HUES48 (cell line): ENCODE measurements around the gene NFS1.

Experiments
- H3K27ac ChIP-seq: one replicate; pipeline ENCODE4 v1.7.0; 2013; ENCODE audit warnings: low read depth, low read length, inconsistent platforms
- H3K27me3 ChIP-seq: 2 replicates; pipeline ENCODE4 v1.6.1; 2013; ENCODE audit warnings: mild to moderate bottlenecking, low read length; ENCODE audit not compliant: control insufficient read depth, insufficient read depth
- H3K36me3 ChIP-seq: 2 replicates; pipeline ENCODE4 v1.6.1; 2013; ENCODE audit warnings: low read length; ENCODE audit not compliant: control insufficient read depth, insufficient read depth
- H3K4me1 ChIP-seq: 2 replicates; pipeline ENCODE4 v1.6.1; 2013; ENCODE audit warnings: mild to moderate bottlenecking, low read length; ENCODE audit not compliant: control insufficient read depth, insufficient read depth
- H3K4me3 ChIP-seq: 2 replicates; pipeline ENCODE4 v1.5.1; 2013; ENCODE audit warnings: mild to moderate bottlenecking, low read depth, low read length
- H3K9ac ChIP-seq: 2 replicates; pipeline ENCODE4 v1.6.1; 2013; ENCODE audit warnings: mild to moderate bottlenecking, low read depth, low read length, moderate library complexity
- H3K9me3 ChIP-seq: 2 replicates; pipeline ENCODE4 v1.6.1; 2013; ENCODE audit warnings: low read length; ENCODE audit not compliant: control insufficient read depth, insufficient read depth

NFS1 gene

DNA sequence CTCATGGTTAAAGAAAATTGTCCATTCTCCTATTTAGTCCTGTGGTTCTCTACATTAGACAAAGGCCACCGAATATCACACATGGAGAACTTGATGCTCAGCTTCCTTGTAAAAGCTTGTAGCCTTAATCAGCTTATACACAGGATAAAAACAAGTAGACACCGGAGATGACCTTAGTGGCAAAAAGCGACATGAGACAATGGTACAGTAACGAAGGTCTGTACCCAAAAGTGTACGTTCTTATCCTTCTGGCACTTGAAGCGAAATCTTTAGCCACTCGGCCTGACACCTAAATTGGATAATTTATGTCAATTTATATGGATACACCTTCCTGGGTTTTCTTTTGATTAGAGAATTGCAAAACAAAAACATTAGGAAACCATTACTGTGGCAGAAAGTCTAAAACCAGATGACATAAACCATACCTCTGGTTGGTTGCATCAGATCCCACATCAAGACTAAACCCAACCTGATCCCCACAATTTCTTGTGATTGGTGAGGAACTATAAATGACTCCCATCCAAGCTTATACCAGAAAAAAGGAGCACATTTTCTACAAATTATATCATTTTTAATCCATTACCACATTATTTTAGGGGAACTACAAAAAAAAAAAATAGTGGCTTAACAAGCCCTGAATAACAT lies 36.8 kb upstream of the NFS1 start:
- Histone ChIP-seq H3K27ac (no peak overlapping the region), H3K9ac (no peak overlapping the region), H3K4me3 (no peak overlapping the region), H3K27me3 (no peaks in the 10 kb centered on the region), H3K4me1 (peaks cover 22% of the 10 kb centered on the region), H3K9me3 (no peaks in the 10 kb centered on the region), H3K36me3 (peaks cover 97% of the 10 kb centered on the region)

GRCh38 chr20:35734777-35735649 lies 35.9 kb upstream of the NFS1 start:
- H3K27ac ChIP-seq, result no peak overlapping the region
- H3K9ac ChIP-seq, result no peak overlapping the region
- H3K4me3 ChIP-seq, result no peak overlapping the region
- peaks cover 98% of the 10 kb centered on the region for H3K36me3 ChIP-seq
- H3K27me3 ChIP-seq, result no peaks in the 10 kb centered on the region
- H3K4me1 ChIP-seq, result peaks cover 15% of the 10 kb centered on the region
- no peaks in the 10 kb centered on the region for H3K9me3 ChIP-seq

GRCh38 chr20:35734374-35734773 lies 35.2 kb upstream of the NFS1 start:
- Histone ChIP-seq H3K27me3 (no peaks in the 10 kb centered on the region), H3K9me3 (no peaks in the 10 kb centered on the region), H3K36me3 (peaks cover 98% of the 10 kb centered on the region), H3K4me3 (no peak overlapping the region), H3K27ac (no peak overlapping the region), H3K4me1 (peaks cover 9% of the 10 kb centered on the region), H3K9ac (no peak overlapping the region)

DNA sequence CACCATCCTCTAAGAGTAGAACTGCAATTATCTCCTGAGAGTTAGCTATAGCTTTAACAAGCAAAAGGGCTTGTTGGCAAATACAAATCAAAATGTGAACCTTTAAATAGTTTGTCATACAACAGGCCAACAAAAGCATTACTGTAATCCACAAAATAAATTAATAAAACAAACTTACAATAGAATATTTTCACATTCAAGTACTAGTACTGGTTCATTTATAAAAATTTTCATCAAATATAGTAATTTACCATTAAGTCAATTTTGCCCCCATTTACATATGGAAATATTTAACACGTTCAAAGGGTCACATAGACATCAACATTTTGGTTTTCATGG lies 33.5 kb upstream of the NFS1 start:
- no peak overlapping the region for H3K27ac ChIP-seq
- H3K4me3 ChIP-seq, result no peak overlapping the region
- peaks cover 4% of the 10 kb centered on the region; the same call in 1 of the 2 replicates for H3K4me1 ChIP-seq
- no peaks in the 10 kb centered on the region for H3K27me3 ChIP-seq
- no peak overlapping the region for H3K9ac ChIP-seq
- H3K36me3 ChIP-seq, result peaks cover 98% of the 10 kb centered on the region
- no peaks in the 10 kb centered on the region for H3K9me3 ChIP-seq

DNA sequence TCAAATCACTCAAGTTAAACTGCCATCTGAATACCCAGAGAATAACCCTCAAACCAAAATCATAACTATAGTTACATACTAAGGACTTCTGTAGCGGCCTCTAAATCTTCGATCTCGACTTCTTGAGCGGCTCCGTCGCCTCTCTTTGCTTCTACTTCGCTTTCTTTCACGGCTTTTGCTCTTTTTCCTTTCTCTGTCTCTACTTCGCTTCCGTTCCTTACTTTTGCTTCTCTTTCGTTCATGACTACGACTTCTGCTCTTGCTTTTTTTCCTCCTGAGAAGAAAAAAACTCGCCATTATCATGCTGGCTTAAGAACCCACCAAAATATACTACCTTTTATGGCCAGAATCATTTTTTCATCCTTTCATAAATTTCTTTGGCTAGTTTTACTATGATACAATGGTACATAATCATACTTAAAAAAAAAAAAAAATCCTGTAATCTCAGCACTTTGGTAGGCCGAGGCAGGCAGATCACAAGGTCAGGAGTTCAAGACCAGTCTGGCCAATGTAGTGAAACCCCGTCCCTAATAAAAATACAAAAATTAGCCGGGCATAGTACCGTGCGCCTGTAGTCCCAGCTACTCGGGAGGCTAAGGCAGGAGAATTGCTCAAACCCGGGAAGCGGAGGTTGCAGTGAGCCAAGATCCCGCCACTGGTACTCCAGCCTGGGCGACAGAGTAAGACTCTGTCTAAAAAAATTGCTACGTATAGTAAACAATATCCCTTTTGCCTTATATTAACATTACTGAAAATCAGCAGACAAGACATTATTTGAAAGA lies 32.9 kb upstream of the NFS1 start:
- no peaks in the 10 kb centered on the region for H3K9me3 ChIP-seq
- H3K36me3 ChIP-seq, result peaks cover 98% of the 10 kb centered on the region

GRCh38 chr20:35731469-35731788 lies 32.3 kb upstream of the NFS1 start:
- Histone ChIP-seq H3K27ac (no peak overlapping the region), H3K4me1 (peaks cover 4% of the 10 kb centered on the region; the same call in 1 of the 2 replicates), H3K9ac (no peak overlapping the region), H3K27me3 (no peaks in the 10 kb centered on the region), H3K36me3 (peaks cover 98% of the 10 kb centered on the region), H3K4me3 (no peak overlapping the region), H3K9me3 (no peaks in the 10 kb centered on the region)

More for the DNA sequence above, 32.9 kb upstream of the NFS1 start:
- Histone ChIP-seq H3K4me3 (no peak overlapping the region), H3K27me3 (no peaks in the 10 kb centered on the region), H3K9ac (no peak overlapping the region), H3K27ac (no peak overlapping the region), H3K4me1 (peaks cover 4% of the 10 kb centered on the region; the same call in 1 of the 2 replicates)

GRCh38 chr20:35730583-35731468 lies 31.7 kb upstream of the NFS1 start:
- Histone ChIP-seq H3K27me3 (no peaks in the 10 kb centered on the region), H3K36me3 (peaks cover 98% of the 10 kb centered on the region), H3K9ac (no peak overlapping the region), H3K27ac (no peak overlapping the region), H3K4me3 (no peak overlapping the region), H3K9me3 (no peaks in the 10 kb centered on the region), H3K4me1 (peaks cover 3% of the 10 kb centered on the region; the same call in 1 of the 2 replicates)

DNA sequence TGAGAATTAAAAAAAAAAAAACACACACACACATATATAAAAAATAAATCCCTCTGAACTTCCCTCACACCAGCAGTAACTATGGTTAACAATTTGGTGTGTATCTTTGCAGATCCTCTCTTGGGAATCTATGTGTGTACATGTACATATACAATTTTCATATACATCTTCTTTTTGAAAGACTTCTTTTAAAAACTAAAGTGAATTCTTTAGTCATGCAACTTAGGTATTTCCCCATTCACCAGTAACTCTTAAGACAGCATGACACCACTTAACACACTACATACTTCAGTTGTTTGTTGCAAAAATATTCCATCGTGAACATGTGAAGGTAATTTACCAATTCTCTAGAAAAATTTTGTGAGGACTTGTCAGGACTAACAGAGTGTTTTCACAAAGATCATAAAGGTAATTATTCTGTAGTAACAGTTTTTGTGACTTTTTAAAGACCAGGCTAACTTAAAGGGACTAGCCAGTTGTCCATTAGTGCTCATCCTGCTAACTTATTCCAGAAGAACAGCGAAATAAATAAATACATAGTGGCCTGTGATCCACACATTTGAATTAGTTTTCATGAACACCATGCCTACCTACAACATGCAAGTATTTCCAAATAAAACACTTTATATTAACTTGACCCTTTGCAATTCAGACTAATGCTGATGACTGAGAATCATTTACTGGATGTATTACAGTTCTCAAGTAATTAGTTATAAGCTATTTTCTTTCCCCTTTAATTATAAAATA lies 30.9 kb upstream of the NFS1 start:
- Histone ChIP-seq H3K36me3 (peaks cover 98% of the 10 kb centered on the region), H3K9ac (no peak overlapping the region), H3K27ac (no peak overlapping the region), H3K27me3 (no peaks in the 10 kb centered on the region), H3K9me3 (no peaks in the 10 kb centered on the region), H3K4me3 (no peak overlapping the region), H3K4me1 (no peaks in the 10 kb centered on the region)

- Histone ChIP-seq H3K27me3 (no peaks in the 10 kb centered on the region), H3K9me3 (no peaks in the 10 kb centered on the region), H3K9ac (no peak overlapping the region), H3K27ac (no peak overlapping the region), H3K4me1 (no peaks in the 10 kb centered on the region), H3K4me3 (no peak overlapping the region), H3K36me3 (peaks cover 98% of the 10 kb centered on the region)
These were observed 30.2 kb upstream of the NFS1 start for GRCh38 chr20:35729283-35729807.
